HEK293 (cell line): ENCODE data around the gene PALM3.

ENCODE experiments used
- AEBP2 ChIP-seq: fragments of 450-650 bp; formaldehyde crosslinking; IDR thresholded peaks from 2 replicates; pipeline ENCODE4 v1.5.1; 2016; ENCODE audit warnings: missing biosample characterization, missing genetic modification characterization, borderline replicate concordance
- OSR2 ChIP-seq: fragments of 450-650 bp; formaldehyde crosslinking; IDR thresholded peaks from 2 replicates; pipeline ENCODE4 v1.5.1; 2016; ENCODE audit warnings: missing biosample characterization, missing genetic modification characterization
- SP3 ChIP-seq: fragments of 450-650 bp; formaldehyde crosslinking; IDR thresholded peaks from 2 replicates; pipeline ENCODE4 v1.5.1; 2016; ENCODE audit warnings: missing biosample characterization, missing genetic modification characterization
- ZBTB21 ChIP-seq: fragments of 450-650 bp; formaldehyde crosslinking; IDR thresholded peaks from 2 replicates; pipeline ENCODE4 v1.5.1; 2017; ENCODE audit warnings: missing biosample characterization, missing genetic modification characterization
- ZBTB8A ChIP-seq: fragments of 450-650 bp; formaldehyde crosslinking; IDR thresholded peaks from 2 replicates; pipeline ENCODE4 v1.5.1; 2016; ENCODE audit warnings: missing biosample characterization, missing genetic modification characterization
- ZNF10 ChIP-seq: fragments of 450-650 bp; formaldehyde crosslinking; IDR thresholded peaks from 2 replicates; pipeline ENCODE4 v1.5.1; 2017; ENCODE audit warnings: missing biosample characterization, missing genetic modification characterization
- ZNF140 ChIP-seq: fragments of 450-650 bp; formaldehyde crosslinking; IDR thresholded peaks from 2 replicates; pipeline ENCODE4 v1.5.1; 2016; ENCODE audit warnings: missing biosample characterization, missing genetic modification characterization
- ZNF266 ChIP-seq: fragments of 450-650 bp; formaldehyde crosslinking; IDR thresholded peaks from 2 replicates; pipeline ENCODE4 v1.5.1; 2016; ENCODE audit warnings: missing biosample characterization, missing genetic modification characterization, low read depth
- ZNF274 ChIP-seq, 2 experiments: fragments of 200-500 bp in 1 of 2; fragments of 450-650 bp in 1 of 2; sonication (Bioruptor generic) in 1 of 2; formaldehyde crosslinking in 1 of 2; IDR thresholded peaks; 2 replicates each; pipeline versions ENCODE4 v1.5.1 to v1.6.1; 2014 to 2016; ENCODE audit warnings: borderline replicate concordance in 1 of 2, inconsistent platforms in 1 of 2, low read length in 1 of 2, missing biosample characterization in 1 of 2, missing genetic modification characterization in 1 of 2
- ZNF302 ChIP-seq: fragments of 450-650 bp; formaldehyde crosslinking; IDR thresholded peaks from 2 replicates; pipeline ENCODE4 v1.5.1; 2016; ENCODE audit warnings: missing biosample characterization, missing genetic modification characterization, low read depth
- ZNF449 ChIP-seq: fragments of 450-650 bp; formaldehyde crosslinking; IDR thresholded peaks from 2 replicates; pipeline ENCODE4 v1.5.1; 2017; ENCODE audit warnings: missing biosample characterization, mild to moderate bottlenecking, missing genetic modification characterization, moderate library complexity
- ZNF529 ChIP-seq: fragments of 450-650 bp; formaldehyde crosslinking; IDR thresholded peaks from 2 replicates; pipeline ENCODE4 v1.5.1; 2017; ENCODE audit warnings: missing genetic modification characterization, missing biosample characterization; ENCODE audit not compliant: insufficient replicate concordance
- ZNF530 ChIP-seq: fragments of 450-650 bp; formaldehyde crosslinking; IDR thresholded peaks from 2 replicates; pipeline ENCODE4 v1.5.1; 2016; ENCODE audit warnings: low read depth, missing biosample characterization, missing genetic modification characterization
- ZNF544 ChIP-seq: fragments of 450-650 bp; formaldehyde crosslinking; IDR thresholded peaks from 2 replicates; pipeline ENCODE4 v1.5.0; 2017; ENCODE audit warnings: missing biosample characterization, missing genetic modification characterization
- ZNF548 ChIP-seq: fragments of 450-650 bp; formaldehyde crosslinking; IDR thresholded peaks from 2 replicates; pipeline ENCODE4 v1.5.1; 2016; ENCODE audit warnings: missing biosample characterization, missing genetic modification characterization
- ZNF558 ChIP-seq: fragments of 450-650 bp; formaldehyde crosslinking; IDR thresholded peaks from 2 replicates; pipeline ENCODE4 v1.5.1; 2016; ENCODE audit warnings: missing biosample characterization, missing genetic modification characterization
- ZNF561 ChIP-seq: fragments of 450-650 bp; IDR thresholded peaks from 2 replicates; pipeline ENCODE4 v1.5.1; 2018; ENCODE audit warnings: missing biosample characterization, missing genetic modification characterization, borderline replicate concordance
- ZNF580 ChIP-seq: fragments of 450-650 bp; formaldehyde crosslinking; IDR thresholded peaks from 2 replicates; pipeline ENCODE4 v1.5.1; 2016; ENCODE audit warnings: missing biosample characterization, missing genetic modification characterization
- ZNF623 ChIP-seq: fragments of 450-650 bp; formaldehyde crosslinking; IDR thresholded peaks from 2 replicates; pipeline ENCODE4 v1.5.1; 2016; ENCODE audit warnings: missing biosample characterization, missing genetic modification characterization
- ZNF629 ChIP-seq: fragments of 450-650 bp; formaldehyde crosslinking; IDR thresholded peaks from 2 replicates; pipeline ENCODE4 v1.5.1; 2017; ENCODE audit warnings: missing biosample characterization, missing genetic modification characterization
- ZNF830 ChIP-seq: fragments of 450-650 bp; IDR thresholded peaks from 2 replicates; pipeline ENCODE4 v1.5.0; 2018; ENCODE audit warnings: missing biosample characterization, missing genetic modification characterization, low read depth, mild to moderate bottlenecking, moderate library complexity
- ZSCAN4 ChIP-seq: fragments of 450-650 bp; formaldehyde crosslinking; IDR thresholded peaks from 2 replicates; pipeline ENCODE4 v1.5.1; 2017; ENCODE audit warnings: missing biosample characterization, missing genetic modification characterization
- TF ChIP-seq, protein P1 (sequence below): fragments of 450-650 bp; IDR thresholded peaks from 2 replicates; pipeline ENCODE4 v1.5.1; 2018; ENCODE audit warnings: missing biosample characterization, missing genetic modification characterization
- TF ChIP-seq, protein P2 (sequence below): fragments of 450-650 bp; formaldehyde crosslinking; IDR thresholded peaks from 2 replicates; pipeline ENCODE4 v1.5.1; 2016; ENCODE audit warnings: missing biosample characterization, missing genetic modification characterization
- TF ChIP-seq, protein P3 (sequence below): fragments of 450-650 bp; formaldehyde crosslinking; IDR thresholded peaks from 2 replicates; pipeline ENCODE4 v1.5.1; 2016; ENCODE audit warnings: missing biosample characterization, missing genetic modification characterization

The PALM3 gene

DNA sequence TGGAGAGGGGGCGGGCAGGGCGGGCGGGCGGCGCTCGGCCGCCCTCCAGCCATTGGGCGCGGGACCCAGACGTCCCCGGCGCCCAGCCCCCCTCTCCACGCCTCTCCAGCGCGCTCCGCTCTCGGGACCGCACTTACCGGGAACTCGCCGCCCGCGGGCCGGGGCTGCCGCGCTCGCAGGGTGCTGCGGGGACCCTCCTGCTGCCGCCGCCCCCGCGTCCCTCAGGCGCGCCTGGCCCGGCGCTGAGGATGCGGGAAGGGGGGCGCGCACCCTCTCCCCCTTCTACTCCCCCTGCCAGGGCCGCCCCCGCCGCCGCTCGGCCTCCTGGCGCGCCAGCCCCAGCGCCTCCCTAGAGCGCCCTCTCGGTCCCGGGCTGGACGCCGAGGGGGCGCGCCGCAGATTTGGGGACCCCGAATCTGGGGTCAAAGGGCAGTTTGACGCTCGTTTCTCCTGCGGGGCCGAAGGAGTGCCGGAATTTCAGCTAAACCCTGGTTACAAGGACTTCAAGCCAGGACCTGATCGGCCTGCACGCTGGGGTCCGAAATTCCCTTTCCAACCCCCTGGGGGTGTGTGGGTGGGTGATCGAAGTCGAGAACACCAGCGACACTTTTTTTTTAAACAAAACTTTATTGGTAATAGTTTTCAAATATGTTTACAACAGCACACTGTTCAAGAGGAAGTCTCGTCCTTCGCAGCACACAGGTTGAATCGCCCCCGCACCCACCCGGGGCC, 29.4 kb upstream of the PALM3 start (continued):
- TF ChIP-seq AEBP2 (tag by site-specific recombination) (no peak), ZNF274 (IDR thresholded peaks at IDR 0.05; ENCODE audit: low read length) (no peak), ZNF274 (tag by site-specific recombination; IDR thresholded peaks at IDR 0.05; ENCODE audit: borderline replicate concordance) (no peak), ZNF529 (tag by site-specific recombination) (no peak), OSR2 (tag by site-specific recombination) (no peak), ZNF830 (no peak), ZBTB8A (tag by site-specific recombination) (peak; percentile 94), ZNF580 (tag by site-specific recombination) (no peak), ZNF561 (tag by site-specific recombination) (peak; percentile 68; the same call in 1 of the 2 replicates), ZNF548 (tag by site-specific recombination) (no peak), ZNF449 (tag by site-specific recombination) (no peak), ZNF10 (tag by site-specific recombination) (no peak), ZNF544 (no peak), ZNF558 (tag by site-specific recombination) (no peak), SP3 (tag by site-specific recombination) (peak; percentile 29; the same call in 1 of the 2 replicates), ZNF623 (no peak), ZBTB21 (no peak), ZNF302 (no peak), ZSCAN4 (tag by site-specific recombination) (no peak), ZNF530 (tag by site-specific recombination) (no peak), ZNF266 (tag by site-specific recombination) (no peak), ZNF629 (peak; percentile 59; the same call in 1 of the 2 replicates), ZNF140 (tag by site-specific recombination) (no peak)
- TF ChIP-seq, protein P1, sequence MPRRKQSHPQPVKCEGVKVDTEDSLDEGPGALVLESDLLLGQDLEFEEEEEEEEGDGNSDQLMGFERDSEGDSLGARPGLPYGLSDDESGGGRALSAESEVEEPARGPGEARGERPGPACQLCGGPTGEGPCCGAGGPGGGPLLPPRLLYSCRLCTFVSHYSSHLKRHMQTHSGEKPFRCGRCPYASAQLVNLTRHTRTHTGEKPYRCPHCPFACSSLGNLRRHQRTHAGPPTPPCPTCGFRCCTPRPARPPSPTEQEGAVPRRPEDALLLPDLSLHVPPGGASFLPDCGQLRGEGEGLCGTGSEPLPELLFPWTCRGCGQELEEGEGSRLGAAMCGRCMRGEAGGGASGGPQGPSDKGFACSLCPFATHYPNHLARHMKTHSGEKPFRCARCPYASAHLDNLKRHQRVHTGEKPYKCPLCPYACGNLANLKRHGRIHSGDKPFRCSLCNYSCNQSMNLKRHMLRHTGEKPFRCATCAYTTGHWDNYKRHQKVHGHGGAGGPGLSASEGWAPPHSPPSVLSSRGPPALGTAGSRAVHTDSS (tag by site-specific recombination), result no peak
- TF ChIP-seq, protein P2, sequence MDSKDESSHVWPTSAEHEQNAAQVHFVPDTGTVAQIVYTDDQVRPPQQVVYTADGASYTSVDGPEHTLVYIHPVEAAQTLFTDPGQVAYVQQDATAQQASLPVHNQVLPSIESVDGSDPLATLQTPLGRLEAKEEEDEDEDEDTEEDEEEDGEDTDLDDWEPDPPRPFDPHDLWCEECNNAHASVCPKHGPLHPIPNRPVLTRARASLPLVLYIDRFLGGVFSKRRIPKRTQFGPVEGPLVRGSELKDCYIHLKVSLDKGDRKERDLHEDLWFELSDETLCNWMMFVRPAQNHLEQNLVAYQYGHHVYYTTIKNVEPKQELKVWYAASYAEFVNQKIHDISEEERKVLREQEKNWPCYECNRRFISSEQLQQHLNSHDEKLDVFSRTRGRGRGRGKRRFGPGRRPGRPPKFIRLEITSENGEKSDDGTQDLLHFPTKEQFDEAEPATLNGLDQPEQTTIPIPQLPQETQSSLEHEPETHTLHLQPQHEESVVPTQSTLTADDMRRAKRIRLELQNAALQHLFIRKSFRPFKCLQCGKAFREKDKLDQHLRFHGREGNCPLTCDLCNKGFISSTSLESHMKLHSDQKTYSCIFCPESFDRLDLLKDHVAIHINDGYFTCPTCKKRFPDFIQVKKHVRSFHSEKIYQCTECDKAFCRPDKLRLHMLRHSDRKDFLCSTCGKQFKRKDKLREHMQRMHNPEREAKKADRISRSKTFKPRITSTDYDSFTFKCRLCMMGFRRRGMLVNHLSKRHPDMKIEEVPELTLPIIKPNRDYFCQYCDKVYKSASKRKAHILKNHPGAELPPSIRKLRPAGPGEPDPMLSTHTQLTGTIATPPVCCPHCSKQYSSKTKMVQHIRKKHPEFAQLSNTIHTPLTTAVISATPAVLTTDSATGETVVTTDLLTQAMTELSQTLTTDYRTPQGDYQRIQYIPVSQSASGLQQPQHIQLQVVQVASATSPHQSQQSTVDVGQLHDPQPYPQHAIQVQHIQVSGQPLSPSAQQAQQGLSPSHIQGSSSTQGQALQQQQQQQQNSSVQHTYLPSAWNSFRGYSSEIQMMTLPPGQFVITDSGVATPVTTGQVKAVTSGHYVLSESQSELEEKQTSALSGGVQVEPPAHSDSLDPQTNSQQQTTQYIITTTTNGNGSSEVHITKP (tag by site-specific recombination), result 0 out of 2 replicates have a peak, but pooled peaks have one; percentile 27
- TF ChIP-seq, protein P3, sequence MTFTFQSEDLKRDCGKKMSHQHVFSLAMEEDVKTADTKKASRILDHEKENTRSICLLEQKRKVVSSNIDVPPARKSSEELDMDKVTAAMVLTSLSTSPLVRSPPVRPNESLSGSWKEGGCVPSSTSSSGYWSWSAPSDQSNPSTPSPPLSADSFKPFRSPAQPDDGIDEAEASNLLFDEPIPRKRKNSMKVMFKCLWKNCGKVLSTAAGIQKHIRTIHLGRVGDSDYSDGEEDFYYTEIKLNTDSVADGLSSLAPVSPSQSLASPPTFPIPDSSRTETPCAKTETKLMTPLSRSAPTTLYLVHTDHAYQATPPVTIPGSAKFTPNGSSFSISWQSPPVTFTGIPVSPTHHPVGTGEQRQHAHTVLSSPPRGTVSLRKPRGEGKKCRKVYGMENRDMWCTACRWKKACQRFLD (tag by site-specific recombination), result no peak
